ENCODE results near the gene PBX1. TPM values are rescaled to one million over a fixed set of nuclear protein-coding genes. Genes with fewer than 3 reads are reported as not detected.

PBX1 gene
- total and polyA plus RNA-seq, 4 donors = 7.8 to 112 (median 33.5) TPM

- ATAC-seq (ENCODE audit: insufficient read depth, low FRiP score) (no peak), DNase-seq (no peak)
- H3K4me3 ChIP-seq = no peak overlapping the region
- H3K9me3 ChIP-seq (ENCODE audit: control insufficient read depth in 4 of 4, insufficient read depth in 3 of 4, low read length in 3 of 4) = peaks cover 0 to 2% (median 0%) of the 10 kb centered on the region in 4 donors
- 53 to 57% methylated on average over 2 of the region's 2 CpGs for WGBS, 2 donors
- H3K36me3 ChIP-seq (ENCODE audit: control insufficient read depth in 4 of 4, insufficient read depth in 4 of 4, low read length in 4 of 4) = peaks cover 4 to 20% (median 10%) of the 10 kb centered on the region in 4 donors
- peaks cover 0 to 15% (median 3%) of the 10 kb centered on the region in 5 donors for H3K4me1 ChIP-seq (ENCODE audit: control insufficient read depth in 5 of 5, insufficient read depth in 5 of 5, low read length in 5 of 5)
- no peak overlapping the region for H3K27ac ChIP-seq (ENCODE audit: low read depth in 1 of 2, low read length in 1 of 2)
- H3K9ac ChIP-seq (ENCODE audit: insufficient read depth in 1 of 2, low read length in 2 of 2) = no peak overlapping the region
- TF ChIP-seq CTCF (IDR thresholded peaks at IDR 0.05; ENCODE audit: control extremely low read depth, extremely low read depth) = no peak
- H3K27me3 ChIP-seq (ENCODE audit: control insufficient read depth in 3 of 3, insufficient read depth in 3 of 3, low read length in 2 of 3) = no peaks in the 10 kb centered on the region
Measured at GRCh38 chr1:164796916-164797315, 237.9 kb downstream of the PBX1 start.

- no peak overlapping the region for H3K9ac ChIP-seq (ENCODE audit: insufficient read depth in 1 of 2, low read length in 2 of 2)
- DNase-seq (no peak), ATAC-seq (ENCODE audit: insufficient read depth, low FRiP score) (no peak)
- H3K4me3 ChIP-seq = no peak overlapping the region
- no peak for TF ChIP-seq CTCF (IDR thresholded peaks at IDR 0.05; ENCODE audit: control extremely low read depth, extremely low read depth)
- peaks cover 0 to 2% (median 0%) of the 10 kb centered on the region in 4 donors for H3K9me3 ChIP-seq (ENCODE audit: control insufficient read depth in 4 of 4, insufficient read depth in 3 of 4, low read length in 3 of 4)
- no peaks in the 10 kb centered on the region for H3K27me3 ChIP-seq (ENCODE audit: control insufficient read depth in 3 of 3, insufficient read depth in 3 of 3, low read length in 2 of 3)
- peaks cover 0 to 15% (median 9%) of the 10 kb centered on the region in 5 donors for H3K4me1 ChIP-seq (ENCODE audit: control insufficient read depth in 5 of 5, insufficient read depth in 5 of 5, low read length in 5 of 5)
- 74 to 93% methylated on average over 6 of the region's 6 CpGs for WGBS, 2 donors
- peaks cover 0 to 18% (median 9%) of the 10 kb centered on the region in 4 donors for H3K36me3 ChIP-seq (ENCODE audit: control insufficient read depth in 4 of 4, insufficient read depth in 4 of 4, low read length in 4 of 4)
- no peak overlapping the region for H3K27ac ChIP-seq (ENCODE audit: low read depth in 1 of 2, low read length in 1 of 2)
Measured at GRCh38 chr1:164801246-164801731, 242.3 kb downstream of the PBX1 start.

DNA sequence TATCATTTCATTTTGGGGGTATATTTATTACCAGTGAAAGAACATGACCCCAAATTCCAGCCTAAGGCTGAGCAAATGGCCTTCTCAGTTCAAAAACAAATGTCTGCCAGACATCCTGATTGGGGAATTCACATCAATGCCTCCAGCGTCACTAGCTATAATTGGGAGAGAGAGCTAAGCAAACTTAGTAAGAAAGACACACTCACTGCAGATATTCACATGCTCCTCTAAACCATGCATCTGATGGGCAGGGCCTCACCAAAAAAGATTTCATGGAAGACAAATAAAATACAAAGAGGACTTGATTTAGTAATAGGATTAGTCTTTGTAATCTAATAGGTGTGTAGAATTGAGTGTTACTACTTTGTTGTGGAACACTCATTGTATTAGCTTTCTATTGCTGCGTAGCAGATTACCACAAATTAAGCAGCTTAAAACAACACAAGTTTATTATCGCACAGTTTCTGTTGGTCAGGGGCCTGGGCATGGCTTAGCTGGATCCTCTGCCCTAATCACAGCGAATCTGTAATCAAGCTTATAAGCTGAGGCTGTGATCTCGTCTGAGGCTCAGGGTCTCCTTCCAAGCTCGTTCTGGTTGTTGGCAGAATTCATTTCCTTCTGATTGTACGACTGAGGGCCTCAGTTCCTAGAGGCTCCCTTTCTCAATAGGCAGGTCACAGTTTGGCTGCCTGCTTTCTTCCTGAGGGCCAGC is 243.0 kb downstream of the PBX1 start:
- no peak for TF ChIP-seq CTCF (IDR thresholded peaks at IDR 0.05; ENCODE audit: control extremely low read depth, extremely low read depth)
- 67 to 80% methylated on average over 7 of the region's 7 CpGs for WGBS, 2 donors
- peaks cover 0 to 14% (median 6%) of the 10 kb centered on the region in 5 donors for H3K4me1 ChIP-seq (ENCODE audit: control insufficient read depth in 5 of 5, insufficient read depth in 5 of 5, low read length in 5 of 5)
- DNase-seq = peak in 1 of 3 donors; percentile 50
- H3K9ac ChIP-seq (ENCODE audit: insufficient read depth in 1 of 2, low read length in 2 of 2) = no peak overlapping the region
- no peak for ATAC-seq (ENCODE audit: insufficient read depth, low FRiP score)
- H3K9me3 ChIP-seq (ENCODE audit: control insufficient read depth in 4 of 4, insufficient read depth in 3 of 4, low read length in 3 of 4) = peaks cover 0 to 2% (median 0%) of the 10 kb centered on the region in 4 donors
- H3K4me3 ChIP-seq = no peak overlapping the region
- H3K36me3 ChIP-seq (ENCODE audit: control insufficient read depth in 4 of 4, insufficient read depth in 4 of 4, low read length in 4 of 4) = peaks cover 0 to 18% (median 9%) of the 10 kb centered on the region in 4 donors
- H3K27ac ChIP-seq (ENCODE audit: low read depth in 1 of 2, low read length in 1 of 2) = peak overlapping the region in 1 of 2 donors; percentile 41
- no peaks in the 10 kb centered on the region for H3K27me3 ChIP-seq (ENCODE audit: control insufficient read depth in 3 of 3, insufficient read depth in 3 of 3, low read length in 2 of 3)

Data from lung (tissue), 12 donors.